HL-60 (cell line): Measurements from ENCODE around the gene MROH9.

ENCODE experiments used
- DNase-seq, 2 experiments: peaks; one replicate each; pipeline ENCODE4 v3.0.0-alpha.2; 2010 to 2020; ENCODE audit warnings: low read depth in 1 of 2, low spot score in 1 of 2
- H3K27ac ChIP-seq: fragments of 250-450 bp; sonication (Bioruptor Pico); replicated peaks from 2 replicates; pipeline ENCODE4 v1.5.1; 2020; ENCODE audit warnings: mild to moderate bottlenecking, moderate library complexity
- H3K27me3 ChIP-seq: fragments of 250-450 bp; sonication (Bioruptor Pico); 2 replicates; pipeline ENCODE4 v1.5.1; 2021; ENCODE audit warnings: mild to moderate bottlenecking, moderate library complexity; ENCODE audit not compliant: insufficient read depth, poor library complexity, severe bottlenecking
- H3K4me3 ChIP-seq: replicated peaks from 2 replicates; pipeline ENCODE4 v1.5.1; 2011; ENCODE audit warnings: mild to moderate bottlenecking, control low read depth, low read length; ENCODE audit not compliant: insufficient read depth
- CTCF ChIP-seq: IDR thresholded peaks from one replicate; pipeline ENCODE4 v1.5.1; 2011; ENCODE audit warnings: low read length, control low read depth, inconsistent platforms; ENCODE audit not compliant: insufficient read depth
- GABPA ChIP-seq: IDR thresholded peaks from 2 replicates; pipeline ENCODE4 v1.6.1; 2012; ENCODE audit warnings: low read depth
- POLR2AphosphoS5 ChIP-seq: IDR thresholded peaks from 2 replicates; pipeline ENCODE4 v1.6.1; 2012; ENCODE audit warnings: low read depth
- SPI1 ChIP-seq: IDR thresholded peaks from 2 replicates; pipeline ENCODE4 v1.6.1; 2012; ENCODE audit warnings: low read depth, mild to moderate bottlenecking, borderline replicate concordance
- TF ChIP-seq, protein P1 (sequence below): IDR thresholded peaks from 2 replicates; pipeline ENCODE4 v1.6.1; 2012; ENCODE audit warnings: low read depth; ENCODE audit not compliant: insufficient replicate concordance

MROH9 gene

GRCh38 chr1:171084091-171084490 is 148.8 kb downstream of the MROH9 start:
- no peaks in the 10 kb centered on the region for H3K27me3 ChIP-seq
- TF ChIP-seq SPI1 (no peak), POLR2AphosphoS5 (no peak), GABPA (no peak), CTCF (no peak)
- TF ChIP-seq, protein P1, sequence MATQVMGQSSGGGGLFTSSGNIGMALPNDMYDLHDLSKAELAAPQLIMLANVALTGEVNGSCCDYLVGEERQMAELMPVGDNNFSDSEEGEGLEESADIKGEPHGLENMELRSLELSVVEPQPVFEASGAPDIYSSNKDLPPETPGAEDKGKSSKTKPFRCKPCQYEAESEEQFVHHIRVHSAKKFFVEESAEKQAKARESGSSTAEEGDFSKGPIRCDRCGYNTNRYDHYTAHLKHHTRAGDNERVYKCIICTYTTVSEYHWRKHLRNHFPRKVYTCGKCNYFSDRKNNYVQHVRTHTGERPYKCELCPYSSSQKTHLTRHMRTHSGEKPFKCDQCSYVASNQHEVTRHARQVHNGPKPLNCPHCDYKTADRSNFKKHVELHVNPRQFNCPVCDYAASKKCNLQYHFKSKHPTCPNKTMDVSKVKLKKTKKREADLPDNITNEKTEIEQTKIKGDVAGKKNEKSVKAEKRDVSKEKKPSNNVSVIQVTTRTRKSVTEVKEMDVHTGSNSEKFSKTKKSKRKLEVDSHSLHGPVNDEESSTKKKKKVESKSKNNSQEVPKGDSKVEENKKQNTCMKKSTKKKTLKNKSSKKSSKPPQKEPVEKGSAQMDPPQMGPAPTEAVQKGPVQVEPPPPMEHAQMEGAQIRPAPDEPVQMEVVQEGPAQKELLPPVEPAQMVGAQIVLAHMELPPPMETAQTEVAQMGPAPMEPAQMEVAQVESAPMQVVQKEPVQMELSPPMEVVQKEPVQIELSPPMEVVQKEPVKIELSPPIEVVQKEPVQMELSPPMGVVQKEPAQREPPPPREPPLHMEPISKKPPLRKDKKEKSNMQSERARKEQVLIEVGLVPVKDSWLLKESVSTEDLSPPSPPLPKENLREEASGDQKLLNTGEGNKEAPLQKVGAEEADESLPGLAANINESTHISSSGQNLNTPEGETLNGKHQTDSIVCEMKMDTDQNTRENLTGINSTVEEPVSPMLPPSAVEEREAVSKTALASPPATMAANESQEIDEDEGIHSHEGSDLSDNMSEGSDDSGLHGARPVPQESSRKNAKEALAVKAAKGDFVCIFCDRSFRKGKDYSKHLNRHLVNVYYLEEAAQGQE: no peak
- H3K27ac ChIP-seq: no peak overlapping the region
- no peak for DNase-seq
- H3K4me3 ChIP-seq: no peak overlapping the region

DNA sequence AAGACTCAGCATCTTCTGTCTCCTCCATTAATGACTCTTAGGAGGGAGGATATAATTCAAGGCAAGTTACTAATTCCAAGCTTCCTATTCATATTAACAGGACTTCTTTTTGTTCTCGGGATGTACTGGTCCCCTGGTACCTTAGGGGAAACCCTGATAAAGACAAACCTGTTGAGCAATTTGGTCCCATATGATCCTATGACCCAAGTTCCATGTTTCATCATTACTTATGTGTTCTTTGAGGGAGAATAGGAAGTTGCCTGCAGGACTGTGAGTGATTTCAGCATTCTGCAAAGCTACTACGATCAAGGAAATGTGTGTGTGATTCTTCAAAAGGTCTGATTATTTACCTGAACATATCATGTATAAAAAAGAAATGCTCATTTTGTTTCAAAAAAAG is 149.5 kb downstream of the MROH9 start:
- Histone ChIP-seq H3K27ac (no peak overlapping the region), H3K4me3 (no peak overlapping the region), H3K27me3 (no peaks in the 10 kb centered on the region)
- TF ChIP-seq GABPA (no peak), POLR2AphosphoS5 (no peak)
- DNase-seq: no peak

DNA sequence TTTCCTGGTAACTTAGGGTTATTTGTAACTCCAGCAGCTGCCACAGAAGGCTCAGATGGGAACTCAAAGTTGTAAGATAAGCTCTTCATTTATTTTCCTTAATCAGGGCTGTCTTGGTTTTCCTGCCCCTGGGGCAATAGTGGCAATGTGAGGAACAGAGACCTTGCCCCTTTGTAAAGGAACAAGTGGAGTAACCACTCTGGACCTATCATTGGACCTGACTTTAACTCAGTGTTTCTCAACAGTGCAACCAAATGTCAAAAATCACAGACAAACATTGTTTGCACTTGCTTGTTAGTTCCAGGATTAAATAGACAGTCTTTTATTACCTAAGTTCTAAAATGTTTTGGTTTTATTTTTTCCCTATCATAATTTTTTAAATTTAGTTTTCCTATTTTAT is 152.6 kb downstream of the MROH9 start:
- no peak for DNase-seq

More for the DNA sequence above, 152.6 kb downstream of the MROH9 start:
- Histone ChIP-seq H3K4me3 (no peak overlapping the region), H3K27me3 (no peaks in the 10 kb centered on the region), H3K27ac (no peak overlapping the region)
- TF ChIP-seq POLR2AphosphoS5 (no peak), SPI1 (no peak), CTCF (no peak), GABPA (no peak)
- TF ChIP-seq, protein P1: no peak
